Right lobe of liver (tissue), 6 donors: Measurements from ENCODE around the gene KCNAB3. TPM values are rescaled to one million over a fixed set of nuclear protein-coding genes. Genes with fewer than 3 reads are reported as not detected.

ENCODE experiments used
- ATAC-seq, 4 donors: fragments of 200-7000 bp; cut with Tn5 transposase; one replicate each; pipeline ENCODE4 v1.9.1; 2020; ENCODE audit warnings: mild to moderate bottlenecking in 4 of 4, moderate library complexity in 4 of 4
- DNase-seq, 3 donors: peaks; one replicate each; pipeline ENCODE4 v3.0.0-alpha.2; 2020
- H3K27ac ChIP-seq, 3 donors: fragments of 200-600 bp; one replicate each; pipeline ENCODE4 v1.8.0; 2022
- H3K27me3 ChIP-seq, 2 donors: fragments of 200-600 bp; one replicate each; pipeline ENCODE4 v1.8.0; 2022
- H3K36me3 ChIP-seq, 4 donors: fragments of 200-600 bp; sonication (generic) in 1 of 4; one replicate each; pipeline versions ENCODE4 v1.5.1 to v1.8.0; 2017 to 2022; ENCODE audit warnings: control low read depth in 1 of 4
- H3K4me1 ChIP-seq, 4 donors: fragments of 200-600 bp; sonication (generic) in 1 of 4; one replicate each; pipeline versions ENCODE4 v1.5.1 to v1.8.0; 2017 to 2022; ENCODE audit warnings: control low read depth in 1 of 4
- H3K4me3 ChIP-seq, 3 donors: fragments of 200-600 bp; one replicate each; pipeline ENCODE4 v1.8.0; 2022
- H3K9me3 ChIP-seq, 4 donors: fragments of 200-600 bp; sonication (generic) in 1 of 4; one replicate each; pipeline versions ENCODE4 v1.5.1 to v1.8.0; 2017 to 2022; ENCODE audit warnings: control low read depth in 1 of 4
- CTCF ChIP-seq, 4 donors: fragments of 200-600 bp in 3 of 4; fragments of 450-650 bp in 1 of 4; IDR thresholded peaks; one replicate each; pipeline versions ENCODE4 v1.5.1 to v1.8.0; 2016 to 2022; ENCODE audit warnings: antibody characterized with exemption in 4 of 4, mild to moderate bottlenecking in 2 of 4
- POLR2A ChIP-seq: fragments of 450-650 bp; IDR thresholded peaks from one replicate; pipeline ENCODE4 v1.6.1; 2017; ENCODE audit warnings: antibody characterized with exemption, mild to moderate bottlenecking
- WGBS: methylation state at CpG from one replicate; pipeline ENCODE4 v1.1.6; 2018; ENCODE audit warnings: low coverage, low lambda C conversion rate; ENCODE audit not compliant: insufficient coverage; ENCODE audit errors: missing lambda C conversion rate; 5-methylcytosine and 5-hydroxymethylcytosine counted together
- intact Hi-C, 2 donors: fragments of 100-400 bp; cut with DNase I; formaldehyde crosslinking; loops; one replicate each; pipeline versions ENCODE4 v1.11.2 to v1.14.1; 2022
- total RNA-seq, 6 experiments: library from RNA; depleted of rRNA in 2 of 6; stranded (reverse); fragments of >200 nt in 2 of 6; fragmentation: NEBNext Ultra II Directional in 3 of 6; extraction: Animal tissue kit (Norgen Biotek cat#: 25700) in 3 of 6; gene quantifications; one replicate each; pipeline versions ENCODE4 v1.1.0 to v1.2.4, GENCODE V29; 2016 to 2023
- donor health status: DM: no; HTN: yes; CAD: no.
- donor health status: DM: no; HTN: no; CAD: no.
- donor health status: DM: no; HTN: no; CAD: no.
- donor health status: DM: no; HTN: yes; CAD: no.
- donor health status: DM: no; HTN: yes; CAD: no.

The KCNAB3 gene
- total RNA-seq, 6 experiments from 2014 or later: 0.61 to 2.9 (median 1.0) TPM; not detected in 1

GRCh38 chr17:7882068-7882467 is 47.6 kb downstream of the KCNAB3 start:
- no peak overlapping the region for H3K4me3 ChIP-seq
- intact Hi-C loops: no loop called here
- H3K9me3 ChIP-seq: no peaks in the 10 kb centered on the region
- TF ChIP-seq CTCF (IDR thresholded peaks at IDR 0.05): no peak
- no peak for TF ChIP-seq POLR2A
- H3K4me1 ChIP-seq: peaks cover 0 to 18% (median 10%) of the 10 kb centered on the region in 4 donors
- no peaks in the 10 kb centered on the region for H3K36me3 ChIP-seq
- no peak overlapping the region for H3K27ac ChIP-seq
- 75% methylated on average over 7 of the region's 7 CpGs for WGBS
- H3K27me3 ChIP-seq: no peaks in the 10 kb centered on the region
- DNase-seq: no peak
- no peak for ATAC-seq

- no peak for TF ChIP-seq CTCF (IDR thresholded peaks at IDR 0.05)
- no peak for TF ChIP-seq POLR2A
- WGBS: 54% methylated on average over 6 of the region's 7 CpGs
- intact Hi-C loops: no loop called here
- H3K27ac ChIP-seq: no peak overlapping the region
- no peaks in the 10 kb centered on the region for H3K36me3 ChIP-seq
- no peaks in the 10 kb centered on the region for H3K9me3 ChIP-seq
- ATAC-seq (no peak), DNase-seq (no peak)
- H3K4me1 ChIP-seq: peaks cover 0 to 11% (median 6%) of the 10 kb centered on the region in 4 donors
- H3K27me3 ChIP-seq: no peaks in the 10 kb centered on the region
- no peak overlapping the region for H3K4me3 ChIP-seq
Measured at GRCh38 chr17:7881276-7882054, 48.2 kb downstream of the KCNAB3 start.

- Histone ChIP-seq H3K27me3 (no peaks in the 10 kb centered on the region), H3K4me3 (no peak overlapping the region), H3K36me3 (no peaks in the 10 kb centered on the region), H3K27ac (no peak overlapping the region), H3K4me1 (no peaks in the 10 kb centered on the region), H3K9me3 (no peaks in the 10 kb centered on the region)
- intact Hi-C loops: no loop called here
- TF ChIP-seq CTCF (IDR thresholded peaks at IDR 0.05) (no peak), POLR2A (no peak)
- no peak for DNase-seq
- 68% methylated on average over 3 of the region's 3 CpGs for WGBS
- ATAC-seq: no peak
Measured at GRCh38 chr17:7880076-7880868, 49.4 kb downstream of the KCNAB3 start.

- DNase-seq (no peak), ATAC-seq (no peak)
- H3K27ac ChIP-seq: no peak overlapping the region
- intact Hi-C loops: no loop called here
- H3K9me3 ChIP-seq: no peaks in the 10 kb centered on the region
- no peaks in the 10 kb centered on the region for H3K36me3 ChIP-seq
- 100% methylated on average over 2 of the region's 7 CpGs for WGBS
- no peak overlapping the region for H3K4me3 ChIP-seq
- H3K4me1 ChIP-seq: no peaks in the 10 kb centered on the region
- no peak for TF ChIP-seq POLR2A
- TF ChIP-seq CTCF (IDR thresholded peaks at IDR 0.05): no peak
- no peaks in the 10 kb centered on the region for H3K27me3 ChIP-seq
Measured at GRCh38 chr17:7878234-7878633, 51.4 kb downstream of the KCNAB3 start.
